PC-9 (cell line): ENCODE measurements around the gene ANKRD39. TPM values are rescaled to one million over a fixed set of nuclear protein-coding genes. Genes with fewer than 3 reads are reported as not detected.

Experiments
- BruUV-seq: library from RNA; stranded (reverse); fragments of 400-500 nt; replicated peaks from 2 replicates; lab custom pipeline; 2021; lab: Mats Ljungman, UMichigan
- CTCF ChIA-PET: fragments of 300-600 bp; sonication (Branson Sonifier 250); formaldehyde crosslinking; loops from one replicate; lab custom pipeline; 2022; ENCODE audit warnings: antibody characterized with exemption; lab: Charles Lee
- POLR2A ChIA-PET: fragments of 300-600 bp; sonication (Branson Sonifier 250); formaldehyde crosslinking; loops from one replicate; lab custom pipeline; 2022; ENCODE audit warnings: antibody characterized with exemption; ENCODE audit not compliant: unreplicated experiment; lab: Charles Lee
- DNase-seq, 2 experiments: peaks; one replicate each; pipeline versions ENCODE4 v3.0.0 to v3.0.0-alpha.2; 2015 to 2022; ENCODE audit warnings: mixed read lengths in 1 of 2
- H2AFZ ChIP-seq: fragments of 200-600 bp; sonication (generic); 2 replicates; pipeline ENCODE4 v1.8.1; 2017; ENCODE audit warnings: antibody characterized with exemption
- H3F3A ChIP-seq: fragments of 200-600 bp; sonication (generic); 2 replicates; pipeline ENCODE4 v1.8.1; 2017; ENCODE audit warnings: antibody characterized with exemption, mild to moderate bottlenecking, low read depth; ENCODE audit not compliant: insufficient read depth
- H3K27ac ChIP-seq: fragments of 200-600 bp; sonication (generic); 2 replicates; pipeline ENCODE4 v1.6.1; 2016; ENCODE audit warnings: mixed run types
- H3K27me3 ChIP-seq: fragments of 200-600 bp; sonication (generic); 2 replicates; pipeline ENCODE4 v1.6.1; 2016; ENCODE audit warnings: low read depth, mixed run types; ENCODE audit not compliant: insufficient read depth
- H3K36me3 ChIP-seq: fragments of 200-600 bp; sonication (generic); 2 replicates; pipeline ENCODE4 v1.6.1; 2016; ENCODE audit warnings: low read depth, mixed run types
- H3K4me1 ChIP-seq: fragments of 200-600 bp; sonication (generic); replicated peaks from 2 replicates; pipeline ENCODE4 v1.6.1; 2016; ENCODE audit warnings: mixed run types; ENCODE audit not compliant: insufficient read depth
- H3K4me2 ChIP-seq: fragments of 200-600 bp; sonication (generic); 2 replicates; pipeline ENCODE4 v1.6.1; 2017; ENCODE audit warnings: mixed run types
- H3K4me3 ChIP-seq: fragments of 200-600 bp; sonication (generic); 2 replicates; pipeline ENCODE4 v1.6.1; 2016; ENCODE audit warnings: mixed run types
- H3K79me2 ChIP-seq: fragments of 200-600 bp; sonication (generic); 2 replicates; pipeline ENCODE4 v1.6.1; 2017; ENCODE audit warnings: low read depth, mixed run types
- H3K9me2 ChIP-seq: fragments of 200-600 bp; sonication (generic); 2 replicates; pipeline ENCODE4 v1.8.1; 2017; ENCODE audit warnings: mild to moderate bottlenecking; ENCODE audit not compliant: insufficient read depth
- H3K9me3 ChIP-seq: fragments of 200-600 bp; sonication (generic); 2 replicates; pipeline ENCODE4 v1.8.1; 2016; ENCODE audit warnings: low read depth; ENCODE audit not compliant: insufficient read depth
- H4K20me1 ChIP-seq: fragments of 200-600 bp; sonication (generic); 2 replicates; pipeline ENCODE4 v1.8.1; 2017; ENCODE audit not compliant: insufficient read depth
- EZH2 ChIP-seq: fragments of 200-600 bp; sonication (generic); IDR thresholded peaks from 2 replicates; pipeline ENCODE4 v1.8.0; 2017; ENCODE audit warnings: antibody characterized with exemption, low read depth
- intact Hi-C: fragments of 100-400 bp; cut with micrococcal nuclease; formaldehyde crosslinking; loops from one replicate; pipeline ENCODE4 v1.10.0; 2022; ENCODE audit not compliant: unreplicated experiment
- total RNA-seq: library from RNA; stranded (reverse); gene quantifications from 2 replicates; pipeline ENCODE4 v1.2.3, GENCODE V29; 2021
- TF ChIP-seq, protein P1 (sequence below): fragments of 200-600 bp; sonication (generic); conservative IDR thresholded peaks from 2 replicates; pipeline ENCODE4 v1.6.1; 2017; ENCODE audit warnings: mixed run types, antibody characterized with exemption, mild to moderate bottlenecking, moderate library complexity

Gene ANKRD39
- total RNA-seq, 1 experiment from 2014 or later = 19.0 TPM

- peak; percentile 69 for DNase-seq
- H3K79me2 ChIP-seq = peaks cover 12% of the 10 kb centered on the region
- H3K4me2 ChIP-seq = peak overlapping the region; percentile 59
- H3K27ac ChIP-seq = 0 out of 2 replicates have a peak overlapping the region, but pooled peaks have one; percentile 3
- no peaks in the 10 kb centered on the region for H3K9me2 ChIP-seq
- POLR2A ChIA-PET = interaction anchor here (0.6 to 1.0 kb wide), 4 partner anchors 15 to 81 kb away, joined by 6 to 32 read pairs (median 22); partner anchors contain the start of gene ANKRD39
- intact Hi-C loops = loop anchor here (2.0 kb wide), 1 partner anchor 14 kb away; no protein-coding TSS in a partner anchor
- no peaks in the 10 kb centered on the region for H4K20me1 ChIP-seq
- H3K4me3 ChIP-seq = no peak overlapping the region
- no peaks in the 10 kb centered on the region for H3K27me3 ChIP-seq
- no peaks in the 10 kb centered on the region for H3K36me3 ChIP-seq
- H3K9me3 ChIP-seq = no peaks in the 10 kb centered on the region
- TF ChIP-seq, protein P1, sequence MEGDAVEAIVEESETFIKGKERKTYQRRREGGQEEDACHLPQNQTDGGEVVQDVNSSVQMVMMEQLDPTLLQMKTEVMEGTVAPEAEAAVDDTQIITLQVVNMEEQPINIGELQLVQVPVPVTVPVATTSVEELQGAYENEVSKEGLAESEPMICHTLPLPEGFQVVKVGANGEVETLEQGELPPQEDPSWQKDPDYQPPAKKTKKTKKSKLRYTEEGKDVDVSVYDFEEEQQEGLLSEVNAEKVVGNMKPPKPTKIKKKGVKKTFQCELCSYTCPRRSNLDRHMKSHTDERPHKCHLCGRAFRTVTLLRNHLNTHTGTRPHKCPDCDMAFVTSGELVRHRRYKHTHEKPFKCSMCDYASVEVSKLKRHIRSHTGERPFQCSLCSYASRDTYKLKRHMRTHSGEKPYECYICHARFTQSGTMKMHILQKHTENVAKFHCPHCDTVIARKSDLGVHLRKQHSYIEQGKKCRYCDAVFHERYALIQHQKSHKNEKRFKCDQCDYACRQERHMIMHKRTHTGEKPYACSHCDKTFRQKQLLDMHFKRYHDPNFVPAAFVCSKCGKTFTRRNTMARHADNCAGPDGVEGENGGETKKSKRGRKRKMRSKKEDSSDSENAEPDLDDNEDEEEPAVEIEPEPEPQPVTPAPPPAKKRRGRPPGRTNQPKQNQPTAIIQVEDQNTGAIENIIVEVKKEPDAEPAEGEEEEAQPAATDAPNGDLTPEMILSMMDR = no peak
- TF ChIP-seq EZH2 = no peak
- CTCF ChIA-PET = interaction anchor here (0.6 to 1.7 kb wide), 4 partner anchors 13 to 116 kb away, joined by 3 to 4 read pairs (median 4); no protein-coding TSS in a partner anchor
- peaks cover 43% of the 10 kb centered on the region; the same call in 1 of the 2 replicates for H3F3A ChIP-seq
- no TSS peak for BruUV-seq
- no peak overlapping the region for H2AFZ ChIP-seq
- H3K4me1 ChIP-seq = peaks cover 69% of the 10 kb centered on the region
Observed at GRCh38 chr2:96872591-96873349, 15.0 kb upstream of the ANKRD39 start.

- H3K4me1 ChIP-seq = peaks cover 57% of the 10 kb centered on the region
- H3K36me3 ChIP-seq = peaks cover 15% of the 10 kb centered on the region
- H3K27ac ChIP-seq = no peak overlapping the region
- peaks cover 9% of the 10 kb centered on the region for H4K20me1 ChIP-seq
- POLR2A ChIA-PET = interaction anchor here (0.7 kb wide), 1 partner anchor 14 kb away, joined by 3 read pairs; no protein-coding TSS in a partner anchor
- peaks cover 32% of the 10 kb centered on the region for H3K79me2 ChIP-seq
- H3K27me3 ChIP-seq = no peaks in the 10 kb centered on the region
- TSS peak; percentile 24 for BruUV-seq
- peak overlapping the region; percentile 76; the same call in 1 of the 2 replicates for H2AFZ ChIP-seq
- TF ChIP-seq, protein P1 = no peak
- TF ChIP-seq EZH2 = no peak
- peak overlapping the region; percentile 82; the same call in 1 of the 2 replicates for H3K4me3 ChIP-seq
- H3K9me3 ChIP-seq = no peaks in the 10 kb centered on the region
- intact Hi-C loops = no loop called here
- no peaks in the 10 kb centered on the region for H3K9me2 ChIP-seq
- no peak for DNase-seq
- peaks cover 47% of the 10 kb centered on the region; the same call in 1 of the 2 replicates for H3F3A ChIP-seq
- CTCF ChIA-PET = interaction anchor here (0.6 kb wide), 1 partner anchor 81 kb away, joined by 3 read pairs; no protein-coding TSS in a partner anchor
- H3K4me2 ChIP-seq = peak overlapping the region; percentile 96
Observed at GRCh38 chr2:96870626-96871255, 12.9 kb upstream of the ANKRD39 start.
